ENCODE results near the gene TTC7B.
A peak's percentile ranks its signal among the peaks of the same experiment; 100 is the strongest.

TTC7B gene

GRCh38 chr14:90796329-90796728 lies 19.9 kb downstream of the TTC7B start:
- in situ Hi-C loops (cut with HindIII; ENCODE audit: low sequenced_read_pairs): no loop called here
- TF ChIP-seq CTCF (IDR thresholded peaks at IDR 0.05; ENCODE audit: low read depth, low read length, missing control alignments): no peak
- no peak overlapping the region for H3K4me3 ChIP-seq (ENCODE audit: low read depth, low read length)
- DNase-seq (ENCODE audit: low read depth): no peak

- in situ Hi-C loops (cut with HindIII; ENCODE audit: low sequenced_read_pairs): no loop called here
- no peak overlapping the region for H3K4me3 ChIP-seq (ENCODE audit: low read depth, low read length)
- peak; percentile 28 for DNase-seq (ENCODE audit: low read depth)
- no peak for TF ChIP-seq CTCF (IDR thresholded peaks at IDR 0.05; ENCODE audit: low read depth, low read length, missing control alignments)
These were observed 20.5 kb downstream of the TTC7B start for GRCh38 chr14:90795744-90796143.

- no peak overlapping the region for H3K4me3 ChIP-seq (ENCODE audit: low read depth, low read length)
- DNase-seq (ENCODE audit: low read depth): no peak
- in situ Hi-C loops (cut with HindIII; ENCODE audit: low sequenced_read_pairs): no loop called here
- no peak for TF ChIP-seq CTCF (IDR thresholded peaks at IDR 0.05; ENCODE audit: low read depth, low read length, missing control alignments)
These were observed 24.7 kb downstream of the TTC7B start for GRCh38 chr14:90791486-90791885.

GRCh38 chr14:90788031-90788430 lies 28.2 kb downstream of the TTC7B start:
- no peak for TF ChIP-seq CTCF (IDR thresholded peaks at IDR 0.05; ENCODE audit: low read depth, low read length, missing control alignments)
- in situ Hi-C loops (cut with HindIII; ENCODE audit: low sequenced_read_pairs): no loop called here

GRCh38 chr14:90785876-90786450 lies 30.3 kb downstream of the TTC7B start:
- in situ Hi-C loops (cut with HindIII; ENCODE audit: low sequenced_read_pairs): no loop called here
- DNase-seq (ENCODE audit: low read depth): no peak
- TF ChIP-seq CTCF (IDR thresholded peaks at IDR 0.05; ENCODE audit: low read depth, low read length, missing control alignments): no peak
- H3K4me3 ChIP-seq (ENCODE audit: low read depth, low read length): no peak overlapping the region

More at GRCh38 chr14:90788031-90788430, 28.2 kb downstream of the TTC7B start:
- no peak for DNase-seq (ENCODE audit: low read depth)
- H3K4me3 ChIP-seq (ENCODE audit: low read depth, low read length): no peak overlapping the region

- H3K4me3 ChIP-seq (ENCODE audit: low read depth, low read length): no peak overlapping the region
- in situ Hi-C loops (cut with HindIII; ENCODE audit: low sequenced_read_pairs): no loop called here
- no peak for DNase-seq (ENCODE audit: low read depth)
- peak; percentile 22 for TF ChIP-seq CTCF (IDR thresholded peaks at IDR 0.05; ENCODE audit: low read depth, low read length, missing control alignments)
These were observed 30.8 kb downstream of the TTC7B start for GRCh38 chr14:90785471-90785870.
